GM10248 (cell line): Measurements from ENCODE around the gene GPR158.

Source experiments
- CTCF ChIA-PET: fragments of 300-600 bp; sonication (Branson Sonifier 250); formaldehyde crosslinking; extraction: SDS; loops from one replicate; lab custom pipeline; 2021; ENCODE audit warnings: antibody characterized with exemption; lab: Yijun Ruan, JAX
- POLR2A ChIA-PET: fragments of 350-650 bp; sonication (Branson Sonifier 250); formaldehyde crosslinking; extraction: SDS; loops from one replicate; lab custom pipeline; 2020; ENCODE audit warnings: antibody characterized with exemption; lab: Yijun Ruan, JAX
- DNase-seq: peaks from one replicate; pipeline ENCODE4 v3.0.0; 2012; ENCODE audit errors: extremely low spot score
- TF ChIP-seq, protein P1 (sequence below): IDR thresholded peaks from 2 replicates; pipeline ENCODE4 v1.5.1; 2012; ENCODE audit warnings: mild to moderate bottlenecking, low read depth; ENCODE audit errors: extremely low read depth, missing control alignments, control extremely low read depth

Gene GPR158

DNA sequence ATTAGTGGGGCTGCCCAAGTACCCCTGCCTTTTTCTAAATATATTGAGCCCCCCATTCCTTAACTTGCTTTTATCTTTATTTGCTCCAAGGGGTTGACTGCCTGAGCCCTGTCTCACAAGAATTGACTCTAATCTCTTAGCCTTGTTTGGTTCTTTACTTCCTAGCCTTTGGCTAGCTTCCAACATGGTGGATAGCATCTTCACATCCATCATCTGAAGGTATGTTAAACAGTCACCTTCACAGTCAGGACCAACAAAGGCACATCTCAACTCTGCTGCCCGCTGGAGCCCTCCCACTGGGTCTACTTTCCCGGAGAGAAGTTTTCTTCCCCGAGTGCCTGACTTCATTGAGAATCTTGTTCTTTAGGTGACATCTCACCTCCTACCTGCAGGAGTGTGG is 329.5 kb downstream of the GPR158 start:
- ChIA-PET POLR2A (no interaction called here), CTCF (interaction anchor here (1.6 kb wide), 1 partner anchor 30 kb away, joined by 4 read pairs; no protein-coding TSS in a partner anchor)
- no peak for DNase-seq
- TF ChIP-seq, protein P1, sequence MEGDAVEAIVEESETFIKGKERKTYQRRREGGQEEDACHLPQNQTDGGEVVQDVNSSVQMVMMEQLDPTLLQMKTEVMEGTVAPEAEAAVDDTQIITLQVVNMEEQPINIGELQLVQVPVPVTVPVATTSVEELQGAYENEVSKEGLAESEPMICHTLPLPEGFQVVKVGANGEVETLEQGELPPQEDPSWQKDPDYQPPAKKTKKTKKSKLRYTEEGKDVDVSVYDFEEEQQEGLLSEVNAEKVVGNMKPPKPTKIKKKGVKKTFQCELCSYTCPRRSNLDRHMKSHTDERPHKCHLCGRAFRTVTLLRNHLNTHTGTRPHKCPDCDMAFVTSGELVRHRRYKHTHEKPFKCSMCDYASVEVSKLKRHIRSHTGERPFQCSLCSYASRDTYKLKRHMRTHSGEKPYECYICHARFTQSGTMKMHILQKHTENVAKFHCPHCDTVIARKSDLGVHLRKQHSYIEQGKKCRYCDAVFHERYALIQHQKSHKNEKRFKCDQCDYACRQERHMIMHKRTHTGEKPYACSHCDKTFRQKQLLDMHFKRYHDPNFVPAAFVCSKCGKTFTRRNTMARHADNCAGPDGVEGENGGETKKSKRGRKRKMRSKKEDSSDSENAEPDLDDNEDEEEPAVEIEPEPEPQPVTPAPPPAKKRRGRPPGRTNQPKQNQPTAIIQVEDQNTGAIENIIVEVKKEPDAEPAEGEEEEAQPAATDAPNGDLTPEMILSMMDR = no peak

DNA sequence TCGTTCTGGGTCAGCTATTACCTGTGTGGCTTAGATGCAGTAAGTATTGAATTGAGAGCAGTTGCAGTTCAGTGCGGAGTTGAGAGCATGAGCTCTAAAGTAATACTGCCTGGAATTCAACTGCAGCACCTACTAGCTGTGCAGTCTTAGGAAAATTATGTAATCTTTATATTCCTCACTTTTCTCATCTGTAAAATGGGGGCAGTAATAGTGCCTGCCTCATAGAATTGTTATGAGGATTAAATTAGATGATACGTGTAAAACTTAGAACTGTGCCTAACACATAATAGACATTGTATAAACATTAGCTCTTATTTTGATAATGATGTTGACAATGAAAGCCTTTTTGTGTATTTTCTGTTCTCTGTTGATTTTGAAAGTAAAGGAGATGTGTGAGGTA is 330.0 kb downstream of the GPR158 start:
- ChIA-PET CTCF (interaction anchor here (1.5 to 1.6 kb wide), 2 partner anchors 18 to 29 kb away, joined by 3 to 4 read pairs; no protein-coding TSS in a partner anchor), POLR2A (no interaction called here)
- no peak for DNase-seq
- TF ChIP-seq, protein P1 = no peak

DNA sequence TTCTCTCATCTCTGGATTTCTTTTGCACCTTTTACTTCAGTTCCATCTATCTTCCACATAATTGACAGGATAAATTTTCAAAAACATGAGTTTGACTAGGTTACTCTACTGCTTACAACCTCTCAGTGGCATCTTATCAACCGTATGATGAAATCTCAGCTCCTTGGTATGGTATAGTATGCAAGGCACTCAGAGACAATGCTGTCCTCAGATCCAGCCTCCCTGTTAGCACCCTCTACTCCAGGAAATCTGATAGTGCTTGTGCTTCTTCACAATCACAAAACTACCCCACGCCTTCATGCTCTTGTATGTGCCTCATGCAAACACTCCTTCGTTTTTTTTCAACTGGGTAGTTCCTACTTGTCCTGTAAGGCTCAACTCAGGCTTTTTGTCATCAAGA is 330.7 kb downstream of the GPR158 start:
- ChIA-PET POLR2A (no interaction called here), CTCF (interaction anchor here (1.2 to 1.6 kb wide), 3 partner anchors 14 to 29 kb away, joined by 3 to 4 read pairs (median 3); no protein-coding TSS in a partner anchor)
- TF ChIP-seq, protein P1 = no peak
- no peak for DNase-seq

DNA sequence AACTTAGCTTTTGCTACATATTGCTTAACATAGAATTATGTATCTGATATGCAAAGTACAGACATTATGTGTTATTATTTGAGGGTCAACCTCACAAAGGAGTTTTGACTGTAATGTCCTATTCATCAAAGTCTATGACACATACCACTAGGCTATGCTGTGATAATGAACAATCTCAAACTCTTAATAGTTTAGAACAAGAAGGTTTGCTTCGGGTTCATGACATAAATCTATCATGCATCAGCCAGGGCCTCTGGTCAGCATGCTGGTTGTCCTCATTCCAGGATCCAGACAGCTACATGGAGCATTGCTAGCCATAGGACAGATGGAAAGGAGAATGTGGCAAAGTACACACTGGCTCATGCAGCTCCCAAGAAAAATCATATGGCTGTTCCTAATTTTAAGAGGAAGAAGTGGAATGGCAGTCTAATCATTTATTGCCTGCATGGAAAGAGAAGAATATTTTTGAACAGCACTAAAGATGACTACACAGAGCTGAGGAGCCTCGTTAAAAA is 332.1 kb downstream of the GPR158 start:
- TF ChIP-seq, protein P1 = no peak
- no peak for DNase-seq
- POLR2A ChIA-PET = no interaction called here
- CTCF ChIA-PET = interaction anchor here (1.0 to 1.3 kb wide), 3 partner anchors 15 to 45 kb away, joined by 3 read pairs; no protein-coding TSS in a partner anchor

DNA sequence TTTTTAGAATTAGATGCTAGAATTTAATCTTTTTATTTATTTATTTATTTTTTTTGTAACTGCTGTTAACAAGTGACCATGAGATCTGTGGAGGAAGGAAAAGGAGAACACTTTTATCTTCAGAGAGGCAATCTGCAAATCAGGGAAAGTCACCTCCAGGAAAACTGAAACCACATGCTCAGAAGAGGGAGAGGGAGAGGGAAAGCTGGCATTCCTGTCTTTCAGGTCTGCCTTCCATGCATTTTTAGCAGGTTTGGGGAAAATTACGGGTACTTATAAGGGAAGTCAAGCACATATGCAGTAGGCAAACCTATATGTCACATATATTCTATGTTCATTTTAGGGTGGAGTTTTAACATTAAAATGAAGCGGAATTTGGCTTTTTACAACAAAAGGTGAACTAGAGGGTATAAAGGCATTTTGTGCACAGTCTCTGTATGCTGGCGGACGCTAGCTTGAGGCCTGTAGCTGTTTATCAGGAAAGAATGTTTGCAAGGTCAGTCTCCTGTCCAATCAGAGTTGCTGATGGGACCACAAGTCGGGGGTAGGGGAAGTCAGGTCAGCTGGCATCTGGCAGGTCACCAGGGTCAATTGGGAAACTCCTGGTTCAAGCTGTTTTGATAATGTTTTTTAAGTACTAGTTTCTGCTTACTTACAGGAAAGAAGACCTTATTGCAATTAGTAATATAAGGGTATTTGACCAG is 333.5 kb downstream of the GPR158 start:
- CTCF ChIA-PET = interaction anchor here (1.1 to 1.7 kb wide), 3 partner anchors 8 to 20 kb away, joined by 3 to 5 read pairs (median 5); no protein-coding TSS in a partner anchor
- POLR2A ChIA-PET = no interaction called here
- DNase-seq = no peak
- TF ChIP-seq, protein P1 = no peak

DNA sequence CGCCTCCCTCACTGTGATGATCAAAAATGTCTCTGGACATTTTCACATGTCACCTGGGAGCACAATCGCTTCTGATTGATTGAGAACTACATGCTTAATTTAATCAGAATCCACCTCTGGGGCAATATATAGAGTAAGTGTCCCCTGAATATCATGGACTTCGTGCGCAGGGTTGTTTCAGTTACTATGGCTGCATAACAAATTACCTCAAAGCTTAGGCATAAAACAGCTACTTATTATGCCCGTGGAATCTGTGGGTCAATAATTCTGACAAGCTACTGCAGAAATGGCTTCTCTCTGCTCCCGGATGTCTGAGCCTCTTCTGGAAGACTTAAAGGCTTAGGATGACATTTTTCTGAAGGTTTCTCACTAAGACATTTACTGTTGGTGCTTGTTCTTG is 334.4 kb downstream of the GPR158 start:
- DNase-seq = no peak
- ChIA-PET CTCF (interaction anchor here (1.1 to 1.7 kb wide), 3 partner anchors 9 to 21 kb away, joined by 3 to 5 read pairs (median 5); no protein-coding TSS in a partner anchor), POLR2A (no interaction called here)
- TF ChIP-seq, protein P1 = no peak
